WI38 (cell line): ENCODE measurements around the gene TEX2.

Source experiments
- H3K4me3 ChIP-seq: 2 replicates; pipeline ENCODE4 v1.5.1; 2011; ENCODE audit warnings: low read depth, mild to moderate bottlenecking, control low read depth, low read length
- CTCF ChIP-seq: IDR thresholded peaks from 2 replicates; pipeline ENCODE4 v1.5.1; 2012; ENCODE audit warnings: low read depth, mild to moderate bottlenecking, control low read depth, low read length

TEX2 gene

GRCh38 chr17:64099543-64099942 is 163.5 kb downstream of the TEX2 start:
- TF ChIP-seq CTCF: no peak
- no peak overlapping the region for H3K4me3 ChIP-seq
